Breast epithelium (tissue), 4 donors: ENCODE data around the gene FRG2B. TPM values are rescaled to one million over a fixed set of nuclear protein-coding genes. Genes with fewer than 3 reads are reported as not detected.
"Not testable (repeated sequence)": the region's sequence is repeated elsewhere in the genome, so short reads cannot be mapped to it uniquely, and the experiment has no call there.

Experiments used
- DNase-seq, 2 donors: peaks; one replicate each; pipeline ENCODE4 v3.0.0-alpha.2; 2019; ENCODE audit warnings: low spot score in 2 of 2
- H3K27ac ChIP-seq, 2 donors: fragments of 200-600 bp; sonication (generic) in 1 of 2; one replicate each; pipeline ENCODE4 v1.5.1; 2016 to 2019; ENCODE audit warnings: mild to moderate bottlenecking in 1 of 2
- H3K27me3 ChIP-seq, 2 donors: fragments of 200-600 bp; sonication (generic) in 1 of 2; one replicate each; pipeline versions ENCODE4 v1.5.1 to v1.6.0; 2017 to 2019; ENCODE audit warnings: control low read depth in 1 of 2, mild to moderate bottlenecking in 1 of 2
- H3K36me3 ChIP-seq: fragments of 200-600 bp; one replicate; pipeline ENCODE4 v1.5.1; 2019
- H3K4me1 ChIP-seq, 2 donors: fragments of 200-600 bp; sonication (generic); one replicate each; pipeline ENCODE4 v1.5.1; 2016 to 2019; ENCODE audit warnings: control low read depth in 1 of 2
- H3K4me3 ChIP-seq, 3 donors: fragments of 200-600 bp; sonication (generic); 1 replicate in 2 of 3; 2 replicates in 1 of 3; pipeline ENCODE4 v1.5.1; 2016 to 2019; ENCODE audit warnings: mild to moderate bottlenecking in 3 of 3, moderate library complexity in 2 of 3
- H3K9me3 ChIP-seq, 2 donors: fragments of 200-600 bp; sonication (generic) in 1 of 2; one replicate each; pipeline ENCODE4 v1.5.1; 2016 to 2019; ENCODE audit warnings: control low read depth in 1 of 2
- POLR2A ChIP-seq: fragments of 450-650 bp; IDR thresholded peaks from one replicate; pipeline ENCODE4 v1.6.1; 2016; ENCODE audit warnings: antibody characterized with exemption, mild to moderate bottlenecking, moderate library complexity
- POLR2AphosphoS5 ChIP-seq, 3 donors: sonication (generic); formaldehyde crosslinking; IDR thresholded peaks; one replicate each; pipeline ENCODE4 v1.6.1; 2017; ENCODE audit warnings: antibody characterized with exemption in 3 of 3
- intact Hi-C: fragments of 100-400 bp; cut with DNase I; formaldehyde crosslinking; loops from one replicate; pipeline ENCODE4 v1.15.1; 2023; ENCODE audit warnings: low total_unique reads
- total RNA-seq, 3 donors: library from RNA; depleted of rRNA; stranded (reverse); fragments of >200 nt; gene quantifications; one replicate each; pipeline ENCODE4 v1.1.0, GENCODE V29; 2016
- TF ChIP-seq, protein P1 (sequence below), 3 donors: fragments of 450-650 bp; IDR thresholded peaks; one replicate each; pipeline ENCODE4 v1.5.1; 2016 to 2017; ENCODE audit warnings: antibody characterized with exemption in 3 of 3, mild to moderate bottlenecking in 3 of 3, moderate library complexity in 3 of 3

FRG2B gene
- total RNA-seq, 3 donors from 2014 or later: not detected

DNA sequence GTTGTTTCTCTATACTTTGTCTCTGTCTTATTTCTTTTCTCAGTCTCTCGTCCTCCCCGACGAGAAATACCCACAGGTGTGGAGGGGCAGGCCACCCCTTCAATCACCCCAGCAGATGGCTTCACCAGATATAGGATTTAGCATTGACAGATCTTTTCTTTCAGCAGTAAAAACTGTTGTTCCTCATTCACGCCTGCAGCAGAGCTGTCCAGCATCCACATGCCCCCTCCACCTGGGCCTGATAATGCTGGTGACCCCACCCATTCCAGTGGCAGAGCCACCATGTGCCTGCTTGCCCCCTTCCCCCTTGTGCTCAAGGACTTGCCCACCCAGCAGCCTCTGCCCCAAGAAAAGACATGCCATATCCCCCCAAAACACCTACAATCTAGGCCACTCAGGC lies 15.5 kb downstream of the FRG2B start:
- H3K27ac ChIP-seq: no peak overlapping the region
- TF ChIP-seq, protein P1, sequence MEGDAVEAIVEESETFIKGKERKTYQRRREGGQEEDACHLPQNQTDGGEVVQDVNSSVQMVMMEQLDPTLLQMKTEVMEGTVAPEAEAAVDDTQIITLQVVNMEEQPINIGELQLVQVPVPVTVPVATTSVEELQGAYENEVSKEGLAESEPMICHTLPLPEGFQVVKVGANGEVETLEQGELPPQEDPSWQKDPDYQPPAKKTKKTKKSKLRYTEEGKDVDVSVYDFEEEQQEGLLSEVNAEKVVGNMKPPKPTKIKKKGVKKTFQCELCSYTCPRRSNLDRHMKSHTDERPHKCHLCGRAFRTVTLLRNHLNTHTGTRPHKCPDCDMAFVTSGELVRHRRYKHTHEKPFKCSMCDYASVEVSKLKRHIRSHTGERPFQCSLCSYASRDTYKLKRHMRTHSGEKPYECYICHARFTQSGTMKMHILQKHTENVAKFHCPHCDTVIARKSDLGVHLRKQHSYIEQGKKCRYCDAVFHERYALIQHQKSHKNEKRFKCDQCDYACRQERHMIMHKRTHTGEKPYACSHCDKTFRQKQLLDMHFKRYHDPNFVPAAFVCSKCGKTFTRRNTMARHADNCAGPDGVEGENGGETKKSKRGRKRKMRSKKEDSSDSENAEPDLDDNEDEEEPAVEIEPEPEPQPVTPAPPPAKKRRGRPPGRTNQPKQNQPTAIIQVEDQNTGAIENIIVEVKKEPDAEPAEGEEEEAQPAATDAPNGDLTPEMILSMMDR (IDR thresholded peaks at IDR 0.05): no peak
- TF ChIP-seq POLR2A (no peak), POLR2AphosphoS5 (IDR thresholded peaks at IDR 0.05) (no peak)
- H3K4me1 ChIP-seq: no peaks in the 10 kb centered on the region
- H3K4me3 ChIP-seq: no peak overlapping the region
- H3K9me3 ChIP-seq: peaks cover 0 to 5% of the 10 kb centered on the region in 2 donors
- H3K27me3 ChIP-seq: peaks cover 0 to 4% of the 10 kb centered on the region in 2 donors
- no peak for DNase-seq
- no peaks in the 10 kb centered on the region for H3K36me3 ChIP-seq
- intact Hi-C loops: no loop called here

DNA sequence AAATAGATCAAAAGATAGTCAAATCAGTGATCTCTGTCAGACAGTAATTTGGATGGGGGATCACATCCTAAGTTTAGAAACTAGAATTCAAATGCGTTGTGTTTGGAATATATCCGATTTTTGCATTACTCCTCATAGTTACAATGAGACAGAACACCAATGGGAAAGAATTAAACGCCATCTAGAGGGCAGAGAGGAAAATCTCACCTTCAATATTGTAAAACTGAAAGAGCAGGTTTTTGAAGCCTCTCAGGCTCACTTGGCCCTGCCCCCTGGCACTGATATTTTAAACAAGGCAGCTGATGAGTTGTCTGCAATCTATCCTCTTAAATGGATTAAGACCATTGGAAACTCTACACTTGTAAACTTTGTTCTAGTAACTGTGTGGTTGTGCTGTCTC lies 17.7 kb downstream of the FRG2B start:
- no peak overlapping the region for H3K4me3 ChIP-seq
- no peaks in the 10 kb centered on the region for H3K36me3 ChIP-seq
- peaks cover 0 to 9% of the 10 kb centered on the region in 2 donors for H3K27me3 ChIP-seq
- no peak for TF ChIP-seq POLR2AphosphoS5 (IDR thresholded peaks at IDR 0.05)
- TF ChIP-seq, protein P1 (IDR thresholded peaks at IDR 0.05): peak in 1 of 3 donors; percentile 32
- TF ChIP-seq POLR2A: no peak
- intact Hi-C loops: no loop called here
- H3K27ac ChIP-seq: no peak overlapping the region
- H3K4me1 ChIP-seq: no peaks in the 10 kb centered on the region
- peaks cover 0 to 5% of the 10 kb centered on the region in 2 donors for H3K9me3 ChIP-seq
- no peak for DNase-seq

DNA sequence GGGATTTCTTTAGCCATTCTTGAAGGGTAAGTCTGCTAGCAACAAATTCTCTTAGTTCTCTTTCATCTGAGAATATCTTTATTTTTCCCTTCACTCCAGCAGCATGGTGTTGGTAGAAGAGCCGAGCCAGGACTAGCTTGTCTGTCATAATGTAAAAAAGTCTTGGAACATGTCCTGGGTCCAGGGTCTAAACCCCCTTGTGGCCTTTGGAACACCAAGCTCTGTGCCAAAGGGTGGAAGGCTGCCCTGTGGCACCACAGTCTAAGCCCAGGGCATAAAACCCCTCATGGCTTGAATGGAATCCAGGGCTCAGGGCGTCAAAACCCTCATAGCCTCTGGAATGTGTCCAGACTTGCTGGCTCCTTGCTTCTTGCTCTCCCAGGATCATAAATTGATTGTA lies 23.2 kb downstream of the FRG2B start:
- H3K9me3 ChIP-seq, H3K4me3 ChIP-seq, H3K4me1 ChIP-seq, intact Hi-C loops, H3K36me3 ChIP-seq, DNase-seq, H3K27ac ChIP-seq: not testable (repeated sequence)
- H3K27me3 ChIP-seq: peaks cover 0 to 20% of the 10 kb centered on the region in 2 donors

DNA sequence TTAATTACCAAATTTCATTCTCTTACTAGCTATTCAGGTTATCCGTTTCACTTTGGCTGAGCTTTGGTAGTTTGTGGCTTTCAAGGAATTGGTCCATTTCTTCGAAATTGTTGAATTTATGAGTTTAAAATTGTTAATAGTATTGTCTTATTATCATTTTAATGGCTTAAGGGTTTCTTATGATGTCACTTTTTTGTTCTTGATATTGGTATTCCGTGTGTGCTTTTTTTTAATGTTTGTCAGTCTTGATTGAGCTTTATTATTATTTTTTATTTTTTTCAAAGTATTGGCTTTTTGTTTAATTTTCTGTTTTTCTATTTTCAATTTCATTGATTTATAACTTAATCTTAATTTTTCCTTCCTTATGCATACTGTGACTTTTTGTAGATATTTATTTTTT lies 25.9 kb downstream of the FRG2B start:
- intact Hi-C loops: no loop called here
- peaks cover 0 to 30% of the 10 kb centered on the region in 2 donors for H3K27me3 ChIP-seq
- DNase-seq: no peak
- no peaks in the 10 kb centered on the region for H3K9me3 ChIP-seq
- TF ChIP-seq POLR2AphosphoS5 (IDR thresholded peaks at IDR 0.05): no peak
- no peak for TF ChIP-seq POLR2A
- TF ChIP-seq, protein P1 (IDR thresholded peaks at IDR 0.05): no peak
- no peak overlapping the region for H3K4me3 ChIP-seq
- H3K4me1 ChIP-seq: no peaks in the 10 kb centered on the region
- no peaks in the 10 kb centered on the region for H3K36me3 ChIP-seq
- H3K27ac ChIP-seq: no peak overlapping the region

DNA sequence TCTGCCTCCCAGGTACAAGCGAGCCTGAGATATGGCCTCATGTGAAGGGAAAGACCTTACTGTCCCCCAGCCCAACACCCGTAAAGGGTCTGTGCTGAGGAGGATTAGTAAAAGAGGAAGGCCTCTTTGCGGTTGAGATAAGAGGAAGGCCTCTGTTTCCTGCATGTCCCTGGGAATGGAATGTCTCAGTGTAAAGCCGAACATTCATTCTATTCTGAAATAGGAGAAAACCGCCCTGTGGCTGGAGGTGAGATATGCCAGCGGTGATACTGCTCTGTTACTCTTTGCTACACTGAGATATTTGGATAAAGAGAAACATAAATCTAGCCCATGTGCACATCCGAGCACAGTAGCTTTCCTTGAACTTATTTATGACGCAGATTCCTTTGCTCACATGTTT lies 26.7 kb downstream of the FRG2B start:
- not testable (repeated sequence) for H3K4me3 ChIP-seq

DNA sequence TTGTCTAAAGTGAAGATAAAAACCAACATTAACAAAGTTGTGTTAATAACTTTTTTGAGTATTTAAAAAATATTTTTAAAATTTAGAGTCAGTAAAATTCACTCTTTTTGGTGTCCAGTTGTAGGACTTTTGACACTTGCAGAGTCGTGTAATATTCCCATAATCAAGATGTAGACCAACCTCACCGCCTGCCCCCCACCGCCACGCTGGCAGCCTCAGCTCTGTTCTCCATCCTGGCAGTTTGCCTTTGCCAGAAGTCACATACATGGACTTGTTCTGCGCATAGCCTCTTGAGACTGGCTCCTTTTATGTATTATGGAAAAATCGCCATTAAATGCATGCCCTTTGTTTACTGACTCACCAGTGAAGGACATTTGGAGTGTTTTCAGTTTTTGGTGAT lies 33.9 kb downstream of the FRG2B start:
- no peaks in the 10 kb centered on the region for H3K36me3 ChIP-seq
- H3K9me3 ChIP-seq: no peaks in the 10 kb centered on the region
- no peak overlapping the region for H3K27ac ChIP-seq
- no peaks in the 10 kb centered on the region for H3K4me1 ChIP-seq
- H3K4me3 ChIP-seq: no peak overlapping the region
- DNase-seq: no peak
- intact Hi-C loops: no loop called here
- TF ChIP-seq, protein P1 (IDR thresholded peaks at IDR 0.05): no peak
- no peak for TF ChIP-seq POLR2A
- no peak for TF ChIP-seq POLR2AphosphoS5 (IDR thresholded peaks at IDR 0.05)
- peaks cover 0 to 22% of the 10 kb centered on the region in 2 donors for H3K27me3 ChIP-seq

More for the DNA sequence above, 26.7 kb downstream of the FRG2B start:
- intact Hi-C loops, H3K4me1 ChIP-seq, H3K9me3 ChIP-seq, H3K36me3 ChIP-seq, H3K27ac ChIP-seq, DNase-seq: not testable (repeated sequence)
- peaks cover 0 to 25% of the 10 kb centered on the region in 2 donors for H3K27me3 ChIP-seq
